K562 (cell line): ENCODE measurements around the gene FOSL2. TPM values are rescaled to one million over a fixed set of nuclear protein-coding genes. Genes with fewer than 3 reads are reported as not detected.

Experiments used
- ATAC-seq: fragments of 200-7000 bp; cut with Tn5 transposase; 3 replicates; pipeline ENCODE4 v1.9.1; 2020; ENCODE audit warnings: moderate library complexity
- BruUV-seq: library from RNA; stranded (reverse); fragments of 400-500 nt; replicated peaks from 2 replicates; lab custom pipeline; 2021; lab: Mats Ljungman, UMichigan
- CTCF ChIA-PET: fragments of 300-600 bp; formaldehyde crosslinking; extraction: SDS; loops from one replicate; lab custom pipeline; 2021; ENCODE audit warnings: low intra/inter-chr PET ratio; lab: Yijun Ruan, JAX
- POLR2A ChIA-PET: fragments of 300-600, 350-650 bp; sonication (Branson Sonifier 250); formaldehyde crosslinking; extraction: SDS; loops from one replicate; lab custom pipeline; 2021; ENCODE audit warnings: antibody characterized with exemption, inconsistent platforms; lab: Yijun Ruan, JAX
- DNase-seq, 4 experiments: peaks; one replicate each; pipeline versions ENCODE4 v3.0.0 to v3.0.0-alpha.2; 2011 to 2018; ENCODE audit warnings: low spot score in 3 of 4, mixed read lengths in 3 of 4; ENCODE audit errors: extremely low read depth in 1 of 4
- FAIRE-seq: peaks from 2 replicates; lab custom pipeline; 2011; peaks lifted over from hg19 to GRCh38; lab: Jason Lieb, UNC
- H2AFZ ChIP-seq: 2 replicates; pipeline ENCODE4 v1.6.0; 2011; ENCODE audit warnings: low read depth, low read length, control low read depth, inconsistent platforms
- H3K27ac ChIP-seq: fragments of 200-600 bp; 3 replicates; pipeline ENCODE4 v1.8.0; 2011; ENCODE audit warnings: low read depth, mild to moderate bottlenecking, control low read depth, inconsistent platforms, low read length, moderate library complexity, mixed read lengths; ENCODE audit errors: extremely low read depth
- H3K27me3 ChIP-seq, 2 experiments: fragments of 300-600 bp in 1 of 2; 2 replicates in 1 of 2; 3 replicates in 1 of 2; pipeline versions ENCODE4 v1.6.0 to v1.8.0; 2011; ENCODE audit warnings: inconsistent platforms in 2 of 2, low read length in 2 of 2, mild to moderate bottlenecking in 1 of 2, mixed read lengths in 1 of 2, moderate library complexity in 1 of 2; ENCODE audit not compliant: control insufficient read depth in 2 of 2, insufficient read depth in 2 of 2
- H3K36me3 ChIP-seq: fragments of 300-600 bp; 3 replicates; pipeline ENCODE4 v1.8.0; 2011; ENCODE audit warnings: mild to moderate bottlenecking, low read length, inconsistent platforms; ENCODE audit not compliant: control insufficient read depth, insufficient read depth
- H3K4me1 ChIP-seq, 2 experiments: fragments of 200-600 bp in 1 of 2; replicated peaks in 1 of 2; 2 replicates in 1 of 2; 3 replicates in 1 of 2; pipeline versions ENCODE4 v1.5.1 to v1.8.0; 2011; ENCODE audit warnings: inconsistent platforms in 2 of 2, low read length in 2 of 2, mild to moderate bottlenecking in 1 of 2, mixed read lengths in 1 of 2, moderate library complexity in 1 of 2; ENCODE audit not compliant: control insufficient read depth in 2 of 2, insufficient read depth in 2 of 2
- H3K4me2 ChIP-seq: 2 replicates; pipeline ENCODE4 v1.6.1; 2011; ENCODE audit warnings: low read length, control low read depth, inconsistent platforms, mixed read lengths; ENCODE audit not compliant: insufficient read depth
- H3K4me3 ChIP-seq: fragments of 200-600 bp; sonication (generic), shearing (Covaris generic); 2 replicates; pipeline ENCODE4 v1.5.1; 2016; ENCODE audit warnings: control low read depth, inconsistent platforms
- H3K79me2 ChIP-seq: fragments of 200-600 bp; 3 replicates; pipeline ENCODE4 v1.8.0; 2011; ENCODE audit warnings: low read length, inconsistent platforms; ENCODE audit not compliant: control insufficient read depth, insufficient read depth
- H3K9ac ChIP-seq, 2 experiments: 2 replicates each; pipeline versions ENCODE4 v1.6.0 to v1.6.1; 2011; ENCODE audit warnings: low read depth in 2 of 2, low read length in 2 of 2, control low read depth in 1 of 2, inconsistent platforms in 1 of 2, mild to moderate bottlenecking in 1 of 2, mixed read lengths in 1 of 2; ENCODE audit not compliant: insufficient read depth in 1 of 2
- H3K9me1 ChIP-seq: one replicate; pipeline ENCODE4 v1.6.0; 2011; ENCODE audit warnings: inconsistent platforms, mild to moderate bottlenecking, low read length, moderate library complexity; ENCODE audit not compliant: control insufficient read depth, insufficient read depth
- H3K9me3 ChIP-seq: replicated peaks from 2 replicates; pipeline ENCODE4 v1.5.1; 2011; ENCODE audit warnings: low read depth, low read length, inconsistent platforms; ENCODE audit not compliant: control insufficient read depth, insufficient read depth
- H4K20me1 ChIP-seq: replicated peaks from 2 replicates; pipeline ENCODE4 v1.6.1; 2011; ENCODE audit warnings: low read length, inconsistent platforms, mixed read lengths; ENCODE audit not compliant: control insufficient read depth, insufficient read depth
- BDP1 ChIP-seq: IDR thresholded peaks from 3 replicates; pipeline ENCODE4 v1.6.1; 2011; ENCODE audit not compliant: insufficient read length, insufficient read depth
- CBX1 ChIP-seq: sonication (generic); IDR thresholded peaks from 2 replicates; pipeline ENCODE4 v1.6.1; 2016; ENCODE audit warnings: antibody characterized with exemption, low read depth, mild to moderate bottlenecking
- CXXC5 ChIP-seq: fragments of 250-450 bp; sonication (Bioruptor Pico); IDR thresholded peaks from 2 replicates; pipeline ENCODE4 v1.8.0; 2022; ENCODE audit warnings: inconsistent platforms, mild to moderate bottlenecking, moderate library complexity
- DMBX1 ChIP-seq: fragments of 250-450 bp; sonication (Bioruptor Pico); IDR thresholded peaks from 2 replicates; pipeline ENCODE4 v1.8.0; 2022; ENCODE audit warnings: inconsistent platforms, mild to moderate bottlenecking, moderate library complexity, borderline replicate concordance
- EP300 ChIP-seq: IDR thresholded peaks from 2 replicates; pipeline ENCODE4 v1.6.1; 2012; ENCODE audit warnings: low read length, improper control_type of control experiment
- GMEB1 ChIP-seq: fragments of 250-450 bp; sonication (Bioruptor Pico); IDR thresholded peaks from 2 replicates; pipeline ENCODE4 v1.4.0; 2020; ENCODE audit warnings: mild to moderate bottlenecking
- KAT8 ChIP-seq: fragments of 450-650 bp; IDR thresholded peaks from 2 replicates; pipeline ENCODE4 v1.6.1; 2016; ENCODE audit warnings: low read depth, mild to moderate bottlenecking
- MYC ChIP-seq, 2 experiments: fragments of 250-450 bp in 1 of 2; sonication (Bioruptor Pico) in 1 of 2; IDR thresholded peaks; 2 replicates each; pipeline versions ENCODE4 v1.5.1 to v1.6.1; 2012 to 2021; ENCODE audit warnings: low read depth in 2 of 2, borderline replicate concordance in 1 of 2, improper control_type of control experiment in 1 of 2, low read length in 1 of 2, mild to moderate bottlenecking in 1 of 2, moderate library complexity in 1 of 2
- NFXL1 ChIP-seq: fragments of 450-650 bp; formaldehyde crosslinking; IDR thresholded peaks from 2 replicates; pipeline ENCODE4 v1.4.0; 2021; ENCODE audit warnings: mild to moderate bottlenecking
- NR2F6 ChIP-seq: fragments of 450-650 bp; formaldehyde crosslinking; IDR thresholded peaks from 2 replicates; pipeline ENCODE4 v1.4.0; 2020; ENCODE audit warnings: mild to moderate bottlenecking
- PHF21A ChIP-seq: fragments of 450-650 bp; IDR thresholded peaks from 2 replicates; pipeline ENCODE4 v1.6.1; 2017; ENCODE audit warnings: low read depth, borderline replicate concordance
- RB1 ChIP-seq: fragments of 450-650 bp; IDR thresholded peaks from 2 replicates; pipeline ENCODE4 v1.6.1; 2017; ENCODE audit warnings: low read depth, mild to moderate bottlenecking
- SREBF2 ChIP-seq: sonication (generic); formaldehyde crosslinking; IDR thresholded peaks from 2 replicates; pipeline ENCODE4 v1.4.0; 2020; ENCODE audit warnings: mild to moderate bottlenecking, missing genetic modification reagents
- TAF9B ChIP-seq: fragments of 450-650 bp; IDR thresholded peaks from 2 replicates; pipeline ENCODE4 v1.6.1; 2018; ENCODE audit warnings: mild to moderate bottlenecking; ENCODE audit not compliant: partially characterized antibody
- TARDBP ChIP-seq: fragments of 450-650 bp; IDR thresholded peaks from 2 replicates; pipeline ENCODE4 v1.6.1; 2016
- TFAP4 ChIP-seq: sonication (generic); formaldehyde crosslinking; IDR thresholded peaks from 2 replicates; pipeline ENCODE4 v1.8.0; 2022; ENCODE audit warnings: missing genetic modification reagents, mild to moderate bottlenecking, moderate library complexity, borderline replicate concordance
- THRA ChIP-seq: fragments of 450-650 bp; IDR thresholded peaks from 2 replicates; pipeline ENCODE4 v1.6.1; 2017; ENCODE audit warnings: mild to moderate bottlenecking, moderate library complexity
- TRIM28 ChIP-seq: fragments of 450-650 bp; IDR thresholded peaks from 2 replicates; pipeline ENCODE4 v1.6.1; 2017
- TSC22D4 ChIP-seq: fragments of 450-650 bp; IDR thresholded peaks from 2 replicates; pipeline ENCODE4 v1.6.1; 2016; ENCODE audit warnings: missing genetic modification characterization, missing biosample characterization, control low read depth
- ZNF184 ChIP-seq: sonication (generic); formaldehyde crosslinking; IDR thresholded peaks from 2 replicates; pipeline ENCODE4 v1.5.0; 2020; ENCODE audit warnings: missing genetic modification reagents
- ZNF644 ChIP-seq: fragments of 200-800 bp; sonication (Bioruptor generic); IDR thresholded peaks from 2 replicates; pipeline ENCODE4 v1.6.1; 2016; ENCODE audit warnings: low read depth, missing genetic modification characterization, missing compliant biosample characterization
- ZNF76 ChIP-seq: fragments of 250-450 bp; sonication (Bioruptor Pico); IDR thresholded peaks from 2 replicates; pipeline ENCODE4 v1.4.0; 2020; ENCODE audit warnings: mild to moderate bottlenecking, moderate library complexity, borderline replicate concordance
- WGBS: fragments of 100-300 bp; shearing (Covaris generic); methylation state at CpG from one replicate; pipeline ENCODE4 v1.1.6; 2016; ENCODE audit warnings: low coverage, mixed read lengths; ENCODE audit not compliant: insufficient coverage; ENCODE audit errors: missing lambda C conversion rate; 5-methylcytosine and 5-hydroxymethylcytosine counted together
- in situ Hi-C: fragments of 300-500 bp; cut with MboI; formaldehyde crosslinking; loops from 4 replicates; pipeline ENCODE4 v1.15.0; 2018; ENCODE audit warnings: inconsistent platforms, mixed read lengths
- intact Hi-C: fragments of 100-400 bp; cut with micrococcal nuclease; formaldehyde crosslinking; loops from 2 replicates; pipeline ENCODE4 v1.14.2; 2022
- polyA plus RNA-seq, 8 experiments: library from polyadenylated mRNA; depleted of rRNA in 4 of 8; stranded (reverse) in 5 of 8; unstranded in 3 of 8; fragments of >200 nt; fragmentation: Nextera tagmentation in 2 of 8; fragmentation: Illumina TruSeq in 1 of 8; extraction: Ambion mirVana in 2 of 8; extraction: Trizol in 1 of 8; gene quantifications; 2 replicates each; pipeline versions ENCODE4 v1.2.1 to v1.2.3, GENCODE V29; 2011 to 2014; ENCODE audit warnings: inconsistent platforms in 1 of 8, missing spikeins in 1 of 8
- total RNA-seq, 7 experiments: library from RNA; depleted of rRNA in 6 of 7; stranded (reverse); fragments of >200 nt in 6 of 7; fragmentation: Illumina TruSeq in 2 of 7; extraction: Trizol in 2 of 7; gene quantifications; 2 replicates each; pipeline versions ENCODE4 v1.2.1 to v1.2.3, GENCODE V29; 2011 to 2021; ENCODE audit warnings: low replicate concordance in 1 of 7

Gene FOSL2
- total and polyA plus RNA-seq, 9 of the 15 experiments (the other 6 are each of a cell fraction or from before 2014, with no cell fraction given), result 0.04 to 2.9 (median 0.80) TPM

GRCh38 chr2:28382755-28383154, 9.9 kb upstream of the FOSL2 start:
- no peaks in the 10 kb centered on the region; a peak in 1 of 5 replicates for H3K27me3 ChIP-seq
- POLR2A ChIA-PET, result interaction anchor here (1.1 kb wide), 1 partner anchor 9 kb away, joined by 5 read pairs; no protein-coding TSS in a partner anchor
- peaks cover 7 to 9% of the 10 kb centered on the region in 2 experiments for H3K4me1 ChIP-seq
- H3K9me3 ChIP-seq, result no peaks in the 10 kb centered on the region
- ATAC-seq (peak; percentile 45), DNase-seq (peak in 3 of 4 experiments; percentile 26 to 40 (median 39)), FAIRE-seq (no peak)
- 16% methylated on average over 7 of the region's 7 CpGs for WGBS
- peak overlapping the region; percentile 58 for H2AFZ ChIP-seq
- H3K36me3 ChIP-seq, result no peaks in the 10 kb centered on the region
- no peak overlapping the region for H3K27ac ChIP-seq
- no peak overlapping the region for H3K4me3 ChIP-seq
- in situ Hi-C loops, result no loop called here
- no peaks in the 10 kb centered on the region for H4K20me1 ChIP-seq
- H3K79me2 ChIP-seq, result no peaks in the 10 kb centered on the region
- no peaks in the 10 kb centered on the region for H3K9me1 ChIP-seq
- intact Hi-C loops, result no loop called here
- no peak overlapping the region for H3K4me2 ChIP-seq
- BruUV-seq, result no TSS peak
- peak overlapping the region in 1 of 2 experiments; percentile 85; a peak in 2 of 4 replicates for H3K9ac ChIP-seq
- CTCF ChIA-PET, result no interaction called here
- no peak for TF ChIP-seq GMEB1 (CRISPR knock-in tag)
- TF ChIP-seq ZNF184 (CRISPR knock-in tag), result no peak
- no peak for TF ChIP-seq BDP1
- peak; percentile 72; the same call in 1 of the 2 replicates for TF ChIP-seq ZNF644 (tag)
- TF ChIP-seq TRIM28, result no peak
- TF ChIP-seq TARDBP, result no peak
- no peak for TF ChIP-seq TSC22D4
- no peak for TF ChIP-seq TAF9B
- TF ChIP-seq SREBF2 (CRISPR knock-in tag), result no peak
- 0 out of 2 replicates have a peak, but pooled peaks have one; percentile 60 for TF ChIP-seq ZNF76 (CRISPR knock-in tag)
- TF ChIP-seq THRA, result no peak
- TF ChIP-seq RB1, result no peak
- TF ChIP-seq NFXL1 (CRISPR knock-in tag), result no peak
- TF ChIP-seq PHF21A, result no peak
- 0 out of 2 replicates have a peak, but pooled peaks have one; percentile 34 for TF ChIP-seq DMBX1 (CRISPR knock-in tag)
- TF ChIP-seq NR2F6 (CRISPR knock-in tag), result no peak
- TF ChIP-seq TFAP4 (CRISPR knock-in tag), result peak; percentile 69; the same call in 1 of the 2 replicates
- peak; percentile 71 for TF ChIP-seq CXXC5 (CRISPR knock-in tag)
- TF ChIP-seq EP300, result no peak
- TF ChIP-seq KAT8, result no peak
- no peak for TF ChIP-seq CBX1
- peak; percentile 45; the same call in 1 of the 2 replicates for TF ChIP-seq MYC (IDR thresholded peaks at IDR 0.05; ENCODE audit: low read depth, low read length)
- peak; percentile 55; the same call in 1 of the 2 replicates for TF ChIP-seq MYC (CRISPR knock-in tag; IDR thresholded peaks at IDR 0.05; ENCODE audit: borderline replicate concordance, low read depth)
